GM23338 (cell line): ENCODE data around the gene RAP1GAP. TPM values are rescaled to one million over a fixed set of nuclear protein-coding genes. Genes with fewer than 3 reads are reported as not detected.

Experiments used
- ATAC-seq: fragments of 200-7000 bp; cut with Tn5 transposase; 3 replicates; pipeline ENCODE4 v1.9.1; 2020
- DNase-seq: peaks from one replicate; pipeline ENCODE4 v3.0.0-alpha.2; 2015; ENCODE audit warnings: low spot score
- H2AFZ ChIP-seq: fragments of 200-600 bp; sonication (generic); 2 replicates; pipeline ENCODE4 v1.8.0; 2016; ENCODE audit warnings: antibody characterized with exemption, mild to moderate bottlenecking, moderate library complexity
- H3F3A ChIP-seq: fragments of 200-600 bp; sonication (generic); replicated peaks from 2 replicates; pipeline ENCODE4 v1.8.0; 2017; ENCODE audit warnings: antibody characterized with exemption, mixed run types, low read depth
- H3K27ac ChIP-seq: fragments of 200-600 bp; sonication (generic); 2 replicates; pipeline ENCODE4 v1.6.1; 2016; ENCODE audit warnings: low read depth
- H3K27me3 ChIP-seq: fragments of 200-600 bp; sonication (generic); 2 replicates; pipeline ENCODE4 v1.8.0; 2016; ENCODE audit warnings: mild to moderate bottlenecking, mixed run types, moderate library complexity; ENCODE audit not compliant: insufficient read depth
- H3K36me3 ChIP-seq: fragments of 200-600 bp; sonication (generic); 2 replicates; pipeline ENCODE4 v1.8.0; 2016; ENCODE audit warnings: mild to moderate bottlenecking; ENCODE audit not compliant: insufficient read depth
- H3K4me1 ChIP-seq: fragments of 200-600 bp; sonication (generic); 2 replicates; pipeline ENCODE4 v1.8.0; 2016; ENCODE audit warnings: mild to moderate bottlenecking, moderate library complexity; ENCODE audit not compliant: insufficient read depth
- H3K4me2 ChIP-seq: fragments of 200-600 bp; sonication (generic); 2 replicates; pipeline ENCODE4 v1.7.1; 2017; ENCODE audit warnings: mixed run types
- H3K4me3 ChIP-seq: fragments of 200-600 bp; sonication (generic); 2 replicates; pipeline ENCODE4 v1.6.1; 2016; ENCODE audit warnings: mixed run types
- H3K79me2 ChIP-seq: fragments of 200-600 bp; sonication (generic); replicated peaks from 2 replicates; pipeline ENCODE4 v1.8.0; 2017; ENCODE audit warnings: mild to moderate bottlenecking; ENCODE audit not compliant: insufficient read depth
- H3K9me2 ChIP-seq: fragments of 200-600 bp; sonication (generic); 2 replicates; pipeline ENCODE4 v1.8.0; 2017; ENCODE audit not compliant: insufficient read depth
- H4K20me1 ChIP-seq: fragments of 200-600 bp; sonication (generic); replicated peaks from 2 replicates; pipeline ENCODE4 v1.8.0; 2017; ENCODE audit warnings: mild to moderate bottlenecking; ENCODE audit not compliant: insufficient read depth
- H3K27ac Mint-ChIP-seq: 2 replicates; pipeline ENCODE4 v1.8.0; 2020; ENCODE audit warnings: inconsistent platforms, mild to moderate bottlenecking, moderate library complexity, mixed read lengths
- H3K27me3 Mint-ChIP-seq: 3 replicates; pipeline ENCODE4 v1.8.0; 2022; ENCODE audit warnings: low read depth, mild to moderate bottlenecking, moderate library complexity, mixed read lengths, inconsistent platforms; ENCODE audit not compliant: insufficient read depth, poor library complexity
- H3K36me3 Mint-ChIP-seq: 3 replicates; pipeline ENCODE4 v1.8.0; 2021; ENCODE audit warnings: low read depth, mild to moderate bottlenecking, inconsistent platforms, moderate library complexity, mixed read lengths
- H3K4me1 Mint-ChIP-seq: 3 replicates; pipeline ENCODE4 v1.8.0; 2020; ENCODE audit warnings: mild to moderate bottlenecking, inconsistent platforms, mixed read lengths
- H3K4me3 Mint-ChIP-seq: 3 replicates; pipeline ENCODE4 v1.8.0; 2021; ENCODE audit warnings: moderate library complexity, mild to moderate bottlenecking, inconsistent platforms, mixed read lengths
- H3K9me3 Mint-ChIP-seq: 3 replicates; pipeline ENCODE4 v1.8.0; 2020; ENCODE audit warnings: moderate library complexity, mild to moderate bottlenecking, inconsistent platforms, mixed read lengths
- CREB1 ChIP-seq: fragments of 250-450 bp; sonication (Bioruptor Pico); IDR thresholded peaks from 2 replicates; pipeline ENCODE4 v1.5.0; 2020; ENCODE audit warnings: low read depth, mild to moderate bottlenecking, moderate library complexity
- CTCF ChIP-seq, 2 experiments: fragments of 200-600 bp in 1 of 2; sonication (generic) in 1 of 2; conservative IDR thresholded peaks; 2 replicates each; pipeline versions ENCODE4 v1.5.1 to v1.6.1; 2016 to 2017; ENCODE audit warnings: antibody characterized with exemption in 2 of 2, low read depth in 2 of 2, mild to moderate bottlenecking in 2 of 2, moderate library complexity in 1 of 2
- ETS1 ChIP-seq: IDR thresholded peaks from 2 replicates; pipeline ENCODE4 v1.6.1; 2016; ENCODE audit warnings: antibody characterized with exemption
- EZH2 ChIP-seq: fragments of 200-600 bp; sonication (generic); IDR thresholded peaks from one replicate; pipeline ENCODE4 v1.8.0; 2017; ENCODE audit warnings: antibody characterized with exemption, mild to moderate bottlenecking, low read depth; ENCODE audit not compliant: unreplicated experiment
- EZH2phosphoT487 ChIP-seq: fragments of 200-600 bp; sonication (generic); IDR thresholded peaks from one replicate; pipeline ENCODE4 v1.8.1; 2018; ENCODE audit warnings: antibody characterized with exemption; ENCODE audit not compliant: unreplicated experiment
- JUNB ChIP-seq: IDR thresholded peaks from one replicate; pipeline ENCODE4 v1.6.1; 2016; ENCODE audit warnings: antibody characterized with exemption; ENCODE audit not compliant: unreplicated experiment
- NANOG ChIP-seq: IDR thresholded peaks from 2 replicates; pipeline ENCODE4 v1.6.1; 2016; ENCODE audit warnings: antibody characterized with exemption, borderline replicate concordance
- POLR2AphosphoS5 ChIP-seq: IDR thresholded peaks from 2 replicates; pipeline ENCODE4 v1.6.1; 2016; ENCODE audit warnings: antibody characterized with exemption, low read depth
- REST ChIP-seq: IDR thresholded peaks from one replicate; pipeline ENCODE4 v1.6.1; 2018; ENCODE audit warnings: antibody characterized with exemption; ENCODE audit not compliant: unreplicated experiment
- STAT1 ChIP-seq: IDR thresholded peaks from one replicate; pipeline ENCODE4 v1.6.1; 2016; ENCODE audit warnings: antibody characterized with exemption; ENCODE audit not compliant: unreplicated experiment
- ZNF114 ChIP-seq: fragments of 250-450 bp; sonication (Bioruptor Pico); IDR thresholded peaks from 2 replicates; pipeline ENCODE4 v1.5.0; 2020; ENCODE audit warnings: mild to moderate bottlenecking, moderate library complexity
- ZNF331 ChIP-seq: fragments of 250-450 bp; sonication (Bioruptor Pico); IDR thresholded peaks from 2 replicates; pipeline ENCODE4 v1.5.0; 2020; ENCODE audit warnings: low read depth, mild to moderate bottlenecking, moderate library complexity
- ZNF462 ChIP-seq: fragments of 250-450 bp; sonication (Bioruptor Pico); IDR thresholded peaks from 2 replicates; pipeline ENCODE4 v1.5.0; 2020; ENCODE audit warnings: mild to moderate bottlenecking, moderate library complexity
- polyA plus RNA-seq: library from polyadenylated mRNA; unstranded; fragments of >200 nt; fragmentation: Nextera tagmentation; extraction: Ambion mirVana; gene quantifications from 2 replicates; pipeline ENCODE4 v1.2.1, GENCODE V29; 2016
- total RNA-seq: library from RNA; depleted of rRNA; stranded (reverse); fragments of >200 nt; shearing (Covaris generic); gene quantifications from 2 replicates; pipeline ENCODE4 v1.2.3, GENCODE V29; 2014

The RAP1GAP gene
- total and polyA plus RNA-seq, 2 experiments from 2014 or later = 4.3 to 6.6 TPM

- no peak overlapping the region for H3K27ac ChIP-seq
- no peak overlapping the region for H3K4me3 ChIP-seq
- H3K4me1 Mint-ChIP-seq = peaks cover 20% of the 10 kb centered on the region
- no peak overlapping the region for H3K4me3 Mint-ChIP-seq
- no peaks in the 10 kb centered on the region for H4K20me1 ChIP-seq
- H3K9me2 ChIP-seq = no peaks in the 10 kb centered on the region
- no peaks in the 10 kb centered on the region for H3K36me3 ChIP-seq
- no peak overlapping the region for H3K27ac Mint-ChIP-seq
- H3K4me2 ChIP-seq = no peak overlapping the region
- H3K36me3 Mint-ChIP-seq = no peaks in the 10 kb centered on the region
- no peaks in the 10 kb centered on the region for H3K79me2 ChIP-seq
- peaks cover 11% of the 10 kb centered on the region for H3K4me1 ChIP-seq
- no peaks in the 10 kb centered on the region for H3K27me3 ChIP-seq
- no peak for TF ChIP-seq REST
- TF ChIP-seq JUNB = no peak
- no peak for TF ChIP-seq STAT1
- TF ChIP-seq CREB1 (CRISPR knock-in tag) = no peak
- no peak for TF ChIP-seq EZH2phosphoT487
- TF ChIP-seq ZNF114 (CRISPR knock-in tag) = no peak
- TF ChIP-seq EZH2 = no peak
- no peak for TF ChIP-seq CTCF (conservative IDR thresholded peaks at IDR 0.05; ENCODE audit: low read depth in 2 of 2)
- no peak for TF ChIP-seq ETS1
- TF ChIP-seq POLR2AphosphoS5 = no peak
- TF ChIP-seq NANOG = no peak
- no peak for TF ChIP-seq ZNF462 (CRISPR knock-in tag)
- no peak for TF ChIP-seq ZNF331 (CRISPR knock-in tag)
- peaks cover 24% of the 10 kb centered on the region for H3K27me3 Mint-ChIP-seq
- no peak overlapping the region for H2AFZ ChIP-seq
- DNase-seq (no peak), ATAC-seq (no peak)
- H3F3A ChIP-seq = 0 out of 2 replicates have a peak, but pooled peaks cover 4% of the 10 kb centered on the region
- H3K9me3 Mint-ChIP-seq = no peaks in the 10 kb centered on the region
Measured at GRCh38 chr1:21593231-21593630, 75.9 kb downstream of the RAP1GAP start.
